Bladder microvascular endothelial cell (primary cell): ENCODE data around the gene MBD2. TPM values are rescaled to one million over a fixed set of nuclear protein-coding genes. Genes with fewer than 3 reads are reported as not detected.

Experiments used
- total RNA-seq: library from RNA; depleted of rRNA; stranded (reverse); fragments of >200 nt; gene quantifications from 2 replicates; pipeline ENCODE4 v1.2.3, GENCODE V29; 2014

MBD2 gene
- total RNA-seq, result 18.0 and 93.0 TPM in 2 replicates

GRCh38 chr18:54224379-54225014, at the start of gene MBD2:
Gene MBD2, minus strand, starts transcription at chr18:54224669. Its CDS starts 110 bp downstream, at chr18:54224559.

Other genes starting within 250 kb of the MBD2 start
- 9.4 and 24.5 TPM in 2 replicates for gene POLI, start 44.8 kb upstream of the MBD2 start, total RNA-seq
- gene STARD6, start 133.2 kb upstream of the MBD2 start, total RNA-seq, result not detected in 2 replicates
- 7.3 and 18.3 TPM in 2 replicates for gene C18orf54, start 133.2 kb upstream of the MBD2 start, total RNA-seq